ENCODE data around the gene ECM2. TPM values are rescaled to one million over a fixed set of nuclear protein-coding genes. Genes with fewer than 3 reads are reported as not detected.

ECM2 gene
- total RNA-seq, 1 experiment from 2014 or later: not detected

DNA sequence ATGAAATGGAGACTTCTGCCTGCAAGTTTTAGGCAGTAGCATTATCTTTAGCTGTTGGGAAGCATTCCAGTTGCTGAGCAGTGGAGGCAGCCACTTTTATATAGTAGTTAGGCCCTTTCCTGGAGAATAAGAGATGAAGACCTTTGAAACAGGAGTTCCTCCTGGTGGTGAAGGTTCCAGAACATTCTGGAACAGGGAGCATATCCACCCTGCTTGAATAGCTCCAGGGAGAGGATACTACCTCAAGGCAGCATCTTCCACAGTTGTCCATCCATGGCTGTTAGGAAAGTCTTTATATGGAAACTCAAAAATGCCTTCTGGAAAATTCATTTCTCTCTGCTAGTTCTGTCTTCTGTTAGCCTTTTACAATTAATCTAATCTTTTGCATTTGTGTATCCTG lies 56.4 kb downstream of the ECM2 start:
- Histone ChIP-seq H3K9me3 (ENCODE audit: low read length) (no peaks in the 10 kb centered on the region), H3K27ac (ENCODE audit: low read length) (no peak overlapping the region), H3K4me3 (ENCODE audit: low read length) (no peak overlapping the region), H3K27me3 (ENCODE audit: low read length) (no peaks in the 10 kb centered on the region), H3K79me2 (ENCODE audit: low read length) (no peaks in the 10 kb centered on the region), H3K4me2 (ENCODE audit: low read length) (no peak overlapping the region), H4K20me1 (ENCODE audit: low read length) (no peaks in the 10 kb centered on the region), H3K4me1 (ENCODE audit: insufficient read depth, low read length) (peaks cover 25% of the 10 kb centered on the region), H2AFZ (ENCODE audit: low read length) (no peak overlapping the region), H3K36me3 (ENCODE audit: low read depth, low read length) (no peaks in the 10 kb centered on the region), H3K9ac (ENCODE audit: low read length) (no peak overlapping the region), H3F3A (ENCODE audit: low read length, unreplicated experiment) (no peaks in the 10 kb centered on the region), H3K9me2 (replicated peaks; ENCODE audit: low read length) (no peaks in the 10 kb centered on the region)
- ATAC-seq (no peak), DNase-seq (no peak)
- CTCF ChIA-PET: no interaction called here
- POLR2A ChIA-PET (ENCODE audit: unreplicated experiment): no interaction called here
- intact Hi-C loops (cut with micrococcal nuclease): no loop called here
- no TSS peak for BruUV-seq (replicated peaks)
- TF ChIP-seq EZH2phosphoT487 (IDR thresholded peaks at IDR 0.05; ENCODE audit: borderline replicate concordance, low read length): no peak
- TF ChIP-seq EZH2 (IDR thresholded peaks at IDR 0.05; ENCODE audit: low read length, unreplicated experiment): no peak
- TF ChIP-seq, protein P1, sequence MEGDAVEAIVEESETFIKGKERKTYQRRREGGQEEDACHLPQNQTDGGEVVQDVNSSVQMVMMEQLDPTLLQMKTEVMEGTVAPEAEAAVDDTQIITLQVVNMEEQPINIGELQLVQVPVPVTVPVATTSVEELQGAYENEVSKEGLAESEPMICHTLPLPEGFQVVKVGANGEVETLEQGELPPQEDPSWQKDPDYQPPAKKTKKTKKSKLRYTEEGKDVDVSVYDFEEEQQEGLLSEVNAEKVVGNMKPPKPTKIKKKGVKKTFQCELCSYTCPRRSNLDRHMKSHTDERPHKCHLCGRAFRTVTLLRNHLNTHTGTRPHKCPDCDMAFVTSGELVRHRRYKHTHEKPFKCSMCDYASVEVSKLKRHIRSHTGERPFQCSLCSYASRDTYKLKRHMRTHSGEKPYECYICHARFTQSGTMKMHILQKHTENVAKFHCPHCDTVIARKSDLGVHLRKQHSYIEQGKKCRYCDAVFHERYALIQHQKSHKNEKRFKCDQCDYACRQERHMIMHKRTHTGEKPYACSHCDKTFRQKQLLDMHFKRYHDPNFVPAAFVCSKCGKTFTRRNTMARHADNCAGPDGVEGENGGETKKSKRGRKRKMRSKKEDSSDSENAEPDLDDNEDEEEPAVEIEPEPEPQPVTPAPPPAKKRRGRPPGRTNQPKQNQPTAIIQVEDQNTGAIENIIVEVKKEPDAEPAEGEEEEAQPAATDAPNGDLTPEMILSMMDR (conservative IDR thresholded peaks at IDR 0.05; ENCODE audit: low read depth, low read length): no peak

DNA sequence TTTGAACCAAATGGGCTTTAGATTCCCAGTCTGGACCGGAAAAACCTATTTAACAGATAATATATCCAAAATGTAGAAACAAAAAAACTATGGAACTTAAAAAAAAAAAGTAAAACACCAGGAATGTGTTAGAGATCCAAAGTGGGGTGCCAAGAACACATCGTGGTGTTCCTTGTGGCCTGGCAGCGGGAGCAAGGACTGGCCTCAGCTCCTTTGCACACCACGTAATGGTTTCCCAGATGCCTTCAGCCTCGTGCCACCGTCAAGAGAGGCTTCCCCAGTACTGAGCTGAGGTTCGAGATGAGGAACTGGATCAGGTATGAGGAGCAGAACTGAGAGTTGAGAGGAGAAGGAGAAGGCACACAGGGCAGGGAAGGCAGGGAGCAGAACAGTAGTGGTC lies 57.0 kb downstream of the ECM2 start:
- intact Hi-C loops (cut with micrococcal nuclease): no loop called here
- Histone ChIP-seq H3K9me2 (replicated peaks; ENCODE audit: low read length) (no peaks in the 10 kb centered on the region), H3K9me3 (ENCODE audit: low read length) (no peaks in the 10 kb centered on the region), H3K4me3 (ENCODE audit: low read length) (no peak overlapping the region), H3K4me1 (ENCODE audit: insufficient read depth, low read length) (peaks cover 20% of the 10 kb centered on the region), H3K79me2 (ENCODE audit: low read length) (no peaks in the 10 kb centered on the region), H3K27ac (ENCODE audit: low read length) (no peak overlapping the region), H3K36me3 (ENCODE audit: low read depth, low read length) (no peaks in the 10 kb centered on the region), H3F3A (ENCODE audit: low read length, unreplicated experiment) (no peaks in the 10 kb centered on the region), H3K27me3 (ENCODE audit: low read length) (no peaks in the 10 kb centered on the region), H3K9ac (ENCODE audit: low read length) (no peak overlapping the region), H2AFZ (ENCODE audit: low read length) (no peak overlapping the region), H3K4me2 (ENCODE audit: low read length) (no peak overlapping the region), H4K20me1 (ENCODE audit: low read length) (no peaks in the 10 kb centered on the region)
- ChIA-PET CTCF (no interaction called here), POLR2A (ENCODE audit: unreplicated experiment) (no interaction called here)
- no TSS peak for BruUV-seq (replicated peaks)
- TF ChIP-seq EZH2phosphoT487 (IDR thresholded peaks at IDR 0.05; ENCODE audit: borderline replicate concordance, low read length): no peak
- TF ChIP-seq EZH2 (IDR thresholded peaks at IDR 0.05; ENCODE audit: low read length, unreplicated experiment): no peak
- TF ChIP-seq, protein P1 (conservative IDR thresholded peaks at IDR 0.05; ENCODE audit: low read depth, low read length): no peak
- DNase-seq: no peak
- ATAC-seq: no peak

DNA sequence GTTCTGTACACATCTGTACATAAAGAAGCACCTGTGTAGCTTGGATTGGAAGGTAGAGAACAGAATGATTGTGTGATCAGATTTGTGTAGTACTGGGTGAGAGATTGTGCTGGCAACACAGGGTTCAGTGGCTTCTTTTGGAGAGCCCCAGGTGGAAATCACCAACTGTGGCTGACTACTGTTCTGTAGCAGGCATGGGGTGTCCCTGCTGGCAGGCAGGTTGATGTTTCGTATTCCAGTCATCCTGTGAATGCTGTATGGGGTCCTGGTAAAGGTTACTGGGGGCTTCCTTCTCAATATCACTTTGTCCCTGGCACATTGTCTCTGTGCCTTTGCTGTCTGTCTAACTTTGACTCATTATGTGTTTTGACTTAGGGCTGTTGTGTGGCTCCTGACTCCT lies 58.8 kb downstream of the ECM2 start:
- no TSS peak for BruUV-seq (replicated peaks)
- Histone ChIP-seq H3K9me2 (replicated peaks; ENCODE audit: low read length) (no peaks in the 10 kb centered on the region), H3K79me2 (ENCODE audit: low read length) (no peaks in the 10 kb centered on the region), H3K36me3 (ENCODE audit: low read depth, low read length) (no peaks in the 10 kb centered on the region), H3F3A (ENCODE audit: low read length, unreplicated experiment) (no peaks in the 10 kb centered on the region), H4K20me1 (ENCODE audit: low read length) (no peaks in the 10 kb centered on the region), H2AFZ (ENCODE audit: low read length) (no peak overlapping the region), H3K9ac (ENCODE audit: low read length) (no peak overlapping the region), H3K27me3 (ENCODE audit: low read length) (no peaks in the 10 kb centered on the region), H3K4me2 (ENCODE audit: low read length) (no peak overlapping the region), H3K27ac (ENCODE audit: low read length) (no peak overlapping the region), H3K9me3 (ENCODE audit: low read length) (no peaks in the 10 kb centered on the region), H3K4me3 (ENCODE audit: low read length) (no peak overlapping the region), H3K4me1 (ENCODE audit: insufficient read depth, low read length) (peaks cover 17% of the 10 kb centered on the region)
- ATAC-seq (no peak), DNase-seq (no peak)
- POLR2A ChIA-PET (ENCODE audit: unreplicated experiment): no interaction called here
- intact Hi-C loops (cut with micrococcal nuclease): no loop called here
- no peak for TF ChIP-seq EZH2 (IDR thresholded peaks at IDR 0.05; ENCODE audit: low read length, unreplicated experiment)
- TF ChIP-seq EZH2phosphoT487 (IDR thresholded peaks at IDR 0.05; ENCODE audit: borderline replicate concordance, low read length): no peak
- TF ChIP-seq, protein P1 (conservative IDR thresholded peaks at IDR 0.05; ENCODE audit: low read depth, low read length): no peak
- CTCF ChIA-PET: no interaction called here
